ENCODE measurements around the gene SAMD14. TPM values are rescaled to one million over a fixed set of nuclear protein-coding genes. Genes with fewer than 3 reads are reported as not detected.
A peak's percentile ranks its signal among the peaks of the same experiment; 100 is the strongest.

SAMD14 gene
- total and polyA plus RNA-seq, 10 of the 15 experiments (the other 5 are each of a cell fraction or from before 2014, with no cell fraction given) = 0.06 to 1.7 (median 0.25) TPM; not detected in 3

GRCh38 chr17:50151041-50151936, 21.3 kb upstream of the SAMD14 start (continued):
- TF ChIP-seq NKRF (conservative IDR thresholded peaks at IDR 0.05) (peak; percentile 31; the same call in 1 of the 2 replicates), IRF5 (IDR thresholded peaks at IDR 0.05; ENCODE audit: borderline replicate concordance) (no peak), SUZ12 (IDR thresholded peaks at IDR 0.05; ENCODE audit: unreplicated experiment) (no peak), DPF2 (IDR thresholded peaks at IDR 0.05) (no peak; the same call in none of the 2 replicates), FOS (IDR thresholded peaks at IDR 0.05; ENCODE audit: borderline replicate concordance, extremely low read depth, insufficient read length) (peak; percentile 11), ZZZ3 (IDR thresholded peaks at IDR 0.05; ENCODE audit: control insufficient read depth, insufficient read length, low read depth) (no peak), MEF2A (IDR thresholded peaks at IDR 0.05; ENCODE audit: insufficient read depth, low read depth, low read length) (0 out of 2 replicates have a peak, but pooled peaks have one; percentile 17), CEBPB (IDR thresholded peaks at IDR 0.05; ENCODE audit: borderline replicate concordance in 1 of 2, low read depth in 2 of 2, low read length in 2 of 2) (no peak), YY1 (IDR thresholded peaks at IDR 0.05; ENCODE audit: low read depth, low read length) (peak; percentile 65; the same call in 1 of the 2 replicates), RBBP5 (conservative IDR thresholded peaks at IDR 0.05) (no peak), PML (IDR thresholded peaks at IDR 0.05; ENCODE audit: low read length) (no peak), ZBED1 (IDR thresholded peaks at IDR 0.05; ENCODE audit: borderline replicate concordance) (no peak; the same call in 1 of the 2 replicates), RELB (IDR thresholded peaks at IDR 0.05; ENCODE audit: low read depth) (no peak; the same call in none of the 2 replicates), EGR1 (IDR thresholded peaks at IDR 0.05; ENCODE audit: borderline replicate concordance in 1 of 2, low read depth in 2 of 2, low read length in 2 of 2) (peak in 1 of 2 experiments; percentile 66; a peak in 1 of 3 replicates), STAT3 (IDR thresholded peaks at IDR 0.05; ENCODE audit: low read depth, low read length) (no peak), MTA2 (IDR thresholded peaks at IDR 0.05; ENCODE audit: low read depth) (peak; percentile 46), BHLHE40 (IDR thresholded peaks at IDR 0.05; ENCODE audit: borderline replicate concordance in 1 of 2, low read depth in 2 of 2, low read length in 1 of 2) (peak; percentile 56 to 57; a peak in 1 of 4 replicates), HSF1 (IDR thresholded peaks at IDR 0.05; ENCODE audit: low read depth, low read length) (0 out of 2 replicates have a peak, but pooled peaks have one; percentile 11), MLLT1 (IDR thresholded peaks at IDR 0.05) (peak; percentile 94), MYC (IDR thresholded peaks at IDR 0.05; ENCODE audit: insufficient read depth, insufficient read length, insufficient replicate concordance, low read length, severe bottlenecking) (peak; percentile 37)

Data from GM12878 (cell line).